KMS-11 (cell line): ENCODE results near the gene KCTD13.

ENCODE experiments used
- H2AFZ ChIP-seq: fragments of 200-600 bp; sonication (generic); 2 replicates; pipeline ENCODE4 v1.6.1; 2016; ENCODE audit warnings: antibody characterized with exemption, mixed run types, low read depth
- H3K27ac ChIP-seq: fragments of 200-600 bp; sonication (generic); 2 replicates; pipeline ENCODE4 v1.6.1; 2016; ENCODE audit warnings: mild to moderate bottlenecking, mixed run types
- H3K27me3 ChIP-seq: fragments of 200-600 bp; sonication (generic); 2 replicates; pipeline ENCODE4 v1.6.1; 2017; ENCODE audit warnings: mild to moderate bottlenecking, low read depth, mixed run types, moderate library complexity; ENCODE audit not compliant: insufficient read depth
- H3K36me3 ChIP-seq: fragments of 200-600 bp; sonication (generic); 2 replicates; pipeline ENCODE4 v1.6.1; 2017; ENCODE audit warnings: mild to moderate bottlenecking, mixed run types; ENCODE audit not compliant: insufficient read depth
- H3K4me1 ChIP-seq: fragments of 200-600 bp; sonication (generic); 2 replicates; pipeline ENCODE4 v1.6.1; 2016; ENCODE audit warnings: mild to moderate bottlenecking, low read depth, mixed run types; ENCODE audit not compliant: poor library complexity, severe bottlenecking
- H3K4me2 ChIP-seq: fragments of 200-600 bp; sonication (generic); 2 replicates; pipeline ENCODE4 v1.7.0; 2016; ENCODE audit warnings: mild to moderate bottlenecking, mixed run types
- H3K4me3 ChIP-seq: fragments of 200-600 bp; sonication (generic); IDR thresholded peaks from 2 replicates; pipeline ENCODE4 v1.6.1; 2017; ENCODE audit warnings: low read depth, low read length, mixed read lengths; ENCODE audit not compliant: insufficient read depth
- H3K79me2 ChIP-seq: fragments of 200-600 bp; sonication (generic); 2 replicates; pipeline ENCODE4 v1.6.1; 2016; ENCODE audit warnings: low read depth, mixed run types; ENCODE audit not compliant: insufficient read depth
- H3K9ac ChIP-seq: fragments of 200-600 bp; sonication (generic); 2 replicates; pipeline ENCODE4 v1.6.1; 2016; ENCODE audit warnings: mild to moderate bottlenecking, mixed run types
- H4K20me1 ChIP-seq: fragments of 200-600 bp; sonication (generic); 2 replicates; pipeline ENCODE4 v1.6.1; 2016; ENCODE audit warnings: mild to moderate bottlenecking, mixed run types; ENCODE audit not compliant: insufficient read depth
- CTCF ChIP-seq: fragments of 200-600 bp; sonication (generic); conservative IDR thresholded peaks from 2 replicates; pipeline ENCODE4 v1.6.1; 2017; ENCODE audit warnings: low read depth, mild to moderate bottlenecking, antibody characterized with exemption, low read length, moderate library complexity, mixed read lengths

The KCTD13 gene

GRCh38 chr16:29927070-29927905, 1.3 kb upstream of the KCTD13 start:
- Histone ChIP-seq H4K20me1 (no peaks in the 10 kb centered on the region), H3K27ac (no peak overlapping the region), H3K9ac (no peak overlapping the region; the same call in 1 of the 2 replicates), H3K79me2 (peaks cover 11% of the 10 kb centered on the region; the same call in 1 of the 2 replicates), H3K4me1 (peaks cover 28% of the 10 kb centered on the region), H3K4me2 (peak overlapping the region; percentile 70), H2AFZ (peak overlapping the region; percentile 93; the same call in 1 of the 2 replicates), H3K27me3 (no peaks in the 10 kb centered on the region), H3K4me3 (no peak overlapping the region), H3K36me3 (no peaks in the 10 kb centered on the region)
- no peak for TF ChIP-seq CTCF

DNA sequence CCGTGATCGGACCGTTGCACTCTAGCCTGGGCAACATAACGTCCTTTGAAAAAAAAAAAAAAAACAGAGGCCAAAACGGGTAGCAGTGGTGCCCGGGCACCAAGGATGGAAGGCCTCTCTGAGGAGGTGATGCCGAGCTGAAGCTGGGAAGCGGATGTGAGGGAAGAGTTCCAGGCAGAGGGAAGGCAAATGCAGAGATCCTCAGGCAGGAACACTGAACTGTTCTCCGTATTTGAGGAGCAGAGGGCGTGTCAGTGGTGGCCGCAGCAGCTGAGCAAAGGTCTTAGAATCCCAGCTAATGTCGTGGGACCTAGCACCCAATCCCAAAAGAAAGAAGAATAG, 656 bp upstream of the KCTD13 start:
- no peaks in the 10 kb centered on the region for H3K36me3 ChIP-seq
- H3K4me1 ChIP-seq = peaks cover 28% of the 10 kb centered on the region
- H3K4me3 ChIP-seq = no peak overlapping the region
- peak overlapping the region; percentile 43; the same call in 1 of the 2 replicates for H3K27ac ChIP-seq
- H3K9ac ChIP-seq = peak overlapping the region; percentile 68; the same call in 1 of the 2 replicates
- H2AFZ ChIP-seq = peak overlapping the region; percentile 93
- TF ChIP-seq CTCF = no peak
- H3K4me2 ChIP-seq = peak overlapping the region; percentile 70
- no peaks in the 10 kb centered on the region for H3K27me3 ChIP-seq
- peaks cover 11% of the 10 kb centered on the region; the same call in 1 of the 2 replicates for H3K79me2 ChIP-seq
- no peaks in the 10 kb centered on the region for H4K20me1 ChIP-seq

GRCh38 chr16:29925105-29925756, 795 bp downstream of the KCTD13 start:
- Histone ChIP-seq H3K4me1 (peaks cover 28% of the 10 kb centered on the region), H3K9ac (peak overlapping the region; percentile 68; the same call in 1 of the 2 replicates), H4K20me1 (no peaks in the 10 kb centered on the region), H3K4me2 (peak overlapping the region; percentile 70), H2AFZ (peak overlapping the region; percentile 93), H3K27me3 (no peaks in the 10 kb centered on the region), H3K36me3 (no peaks in the 10 kb centered on the region), H3K79me2 (peaks cover 11% of the 10 kb centered on the region; the same call in 1 of the 2 replicates), H3K27ac (no peak overlapping the region), H3K4me3 (no peak overlapping the region)
- no peak for TF ChIP-seq CTCF

GRCh38 chr16:29922986-29923501, 3.0 kb downstream of the KCTD13 start:
- no peak overlapping the region for H3K27ac ChIP-seq
- no peaks in the 10 kb centered on the region for H3K27me3 ChIP-seq
- no peak overlapping the region for H3K4me2 ChIP-seq
- no peaks in the 10 kb centered on the region for H3K36me3 ChIP-seq
- H3K4me1 ChIP-seq = peaks cover 28% of the 10 kb centered on the region
- peaks cover 11% of the 10 kb centered on the region; the same call in 1 of the 2 replicates for H3K79me2 ChIP-seq
- no peak overlapping the region for H2AFZ ChIP-seq
- no peaks in the 10 kb centered on the region for H4K20me1 ChIP-seq
- no peak overlapping the region for H3K9ac ChIP-seq
- TF ChIP-seq CTCF = no peak
- H3K4me3 ChIP-seq = no peak overlapping the region
